HFF-Myc (cell line): Measurements from ENCODE around the gene USP44.
"Not testable (repeated sequence)": the region's sequence is repeated elsewhere in the genome, so short reads cannot be mapped to it uniquely, and the experiment has no call there.

ENCODE experiments used
- DNase-seq: peaks from one replicate; pipeline ENCODE4 v3.0.0-alpha.2; 2011; ENCODE audit warnings: low read depth; ENCODE audit errors: extremely low read depth
- H3K4me3 ChIP-seq: replicated peaks from 2 replicates; pipeline ENCODE4 v1.5.1; 2011; ENCODE audit warnings: low read depth, mild to moderate bottlenecking, control low read depth, low read length
- CTCF ChIP-seq: IDR thresholded peaks from 2 replicates; pipeline ENCODE4 v1.5.1; 2012; ENCODE audit warnings: mild to moderate bottlenecking, low read depth, low read length, control low read depth; ENCODE audit errors: missing control alignments

Gene USP44

GRCh38 chr12:95484524-95484923 is 66.8 kb downstream of the USP44 start:
- DNase-seq: no peak
- no peak overlapping the region for H3K4me3 ChIP-seq
- no peak for TF ChIP-seq CTCF

GRCh38 chr12:95482564-95482963 is 68.7 kb downstream of the USP44 start:
- DNase-seq: not testable (repeated sequence)

GRCh38 chr12:95481888-95482287 is 69.4 kb downstream of the USP44 start:
- no peak overlapping the region for H3K4me3 ChIP-seq
- no peak for TF ChIP-seq CTCF
- no peak for DNase-seq

More at GRCh38 chr12:95482564-95482963, 68.7 kb downstream of the USP44 start:
- H3K4me3 ChIP-seq: not testable (repeated sequence)

- no peak overlapping the region for H3K4me3 ChIP-seq
- TF ChIP-seq CTCF: no peak
- DNase-seq: no peak
These were observed 70.2 kb downstream of the USP44 start for GRCh38 chr12:95481072-95481471.

- no peak overlapping the region for H3K4me3 ChIP-seq
- DNase-seq: no peak
- no peak for TF ChIP-seq CTCF
These were observed 71.0 kb downstream of the USP44 start for GRCh38 chr12:95480230-95480629.

- DNase-seq: no peak
- H3K4me3 ChIP-seq: peak overlapping the region; percentile 98
- TF ChIP-seq CTCF: no peak
These were observed 76.7 kb downstream of the USP44 start for GRCh38 chr12:95474660-95474958.

GRCh38 chr12:95473884-95474659 is 77.2 kb downstream of the USP44 start, which contains the start of gene METAP2:
METAP2 (plus strand) TSS chr12:95474152; CDS start chr12:95474180, 28 bp downstream.
- TF ChIP-seq CTCF: no peak

More at GRCh38 chr12:95473884-95474659, 77.2 kb downstream of the USP44 start, which contains the start of gene METAP2:
- peak; percentile 85 for DNase-seq
- H3K4me3 ChIP-seq: peak within 1 kb of the TSS; percentile 98
